Type B pancreatic cell (in vitro differentiated cells): Measurements from ENCODE around the gene NEURL1. TPM values are rescaled to one million over a fixed set of nuclear protein-coding genes. Genes with fewer than 3 reads are reported as not detected.

ENCODE experiments used
- DNase-seq: peaks from one replicate; pipeline ENCODE4 v3.0.0; 2021; ENCODE audit warnings: mixed read lengths; ENCODE audit not compliant: unreplicated experiment; ENCODE audit errors: extremely low spot score
- H3K27ac Mint-ChIP-seq: 2 replicates; pipeline ENCODE4 v1.8.0; 2021; ENCODE audit warnings: mild to moderate bottlenecking, mixed read lengths
- H3K27me3 Mint-ChIP-seq: 2 replicates; pipeline ENCODE4 v1.8.0; 2021; ENCODE audit warnings: mixed read lengths
- H3K36me3 Mint-ChIP-seq: 2 replicates; pipeline ENCODE4 v1.8.0; 2021; ENCODE audit warnings: mixed read lengths
- H3K4me1 Mint-ChIP-seq: one replicate; pipeline ENCODE4 v1.8.0; 2021; ENCODE audit warnings: mixed read lengths; ENCODE audit not compliant: unreplicated experiment
- H3K4me3 Mint-ChIP-seq: 2 replicates; pipeline ENCODE4 v1.8.0; 2021; ENCODE audit warnings: mild to moderate bottlenecking, mixed read lengths
- H3K9me3 Mint-ChIP-seq: 2 replicates; pipeline ENCODE4 v1.8.0; 2021; ENCODE audit warnings: mixed read lengths
- CTCF ChIP-seq: fragments of 200-600 bp; sonication (generic); conservative IDR thresholded peaks from 2 replicates; pipeline ENCODE4 v1.5.0; 2021; ENCODE audit warnings: antibody characterized with exemption, mild to moderate bottlenecking
- total RNA-seq: library from RNA; stranded (reverse); gene quantifications from 2 replicates; pipeline ENCODE4 v1.2.1, GENCODE V29; 2021; ENCODE audit warnings: low replicate concordance

Gene NEURL1
- total RNA-seq, 1 donor from 2014 or later: 38.3 TPM

DNA sequence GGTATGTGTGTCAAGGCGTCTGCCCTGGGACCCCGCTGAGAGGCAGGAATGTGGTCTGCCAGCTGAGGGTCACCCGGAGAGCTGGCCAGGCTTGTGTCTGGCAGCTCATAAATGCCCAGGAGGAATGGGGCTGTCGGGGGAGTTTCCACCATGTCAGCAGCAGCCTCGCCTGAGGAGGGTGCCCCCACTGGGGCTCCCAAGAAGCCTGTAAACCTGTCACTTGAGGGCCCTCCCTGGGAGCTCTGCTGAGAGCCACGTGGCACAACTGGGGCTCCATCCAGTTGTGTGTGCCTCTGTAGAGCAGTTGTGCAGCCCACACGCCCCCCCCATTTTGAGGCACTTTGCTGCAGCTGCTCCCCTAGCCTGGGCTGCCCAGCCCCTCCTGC, 70.6 kb downstream of the NEURL1 start:
- DNase-seq: no peak
- H3K27me3 Mint-ChIP-seq: peaks cover 2% of the 10 kb centered on the region
- H3K27ac Mint-ChIP-seq: no peak overlapping the region
- peaks cover 11% of the 10 kb centered on the region for H3K4me1 Mint-ChIP-seq
- no peak overlapping the region for H3K4me3 Mint-ChIP-seq
- TF ChIP-seq CTCF: no peak
- no peaks in the 10 kb centered on the region for H3K9me3 Mint-ChIP-seq
- no peaks in the 10 kb centered on the region for H3K36me3 Mint-ChIP-seq

DNA sequence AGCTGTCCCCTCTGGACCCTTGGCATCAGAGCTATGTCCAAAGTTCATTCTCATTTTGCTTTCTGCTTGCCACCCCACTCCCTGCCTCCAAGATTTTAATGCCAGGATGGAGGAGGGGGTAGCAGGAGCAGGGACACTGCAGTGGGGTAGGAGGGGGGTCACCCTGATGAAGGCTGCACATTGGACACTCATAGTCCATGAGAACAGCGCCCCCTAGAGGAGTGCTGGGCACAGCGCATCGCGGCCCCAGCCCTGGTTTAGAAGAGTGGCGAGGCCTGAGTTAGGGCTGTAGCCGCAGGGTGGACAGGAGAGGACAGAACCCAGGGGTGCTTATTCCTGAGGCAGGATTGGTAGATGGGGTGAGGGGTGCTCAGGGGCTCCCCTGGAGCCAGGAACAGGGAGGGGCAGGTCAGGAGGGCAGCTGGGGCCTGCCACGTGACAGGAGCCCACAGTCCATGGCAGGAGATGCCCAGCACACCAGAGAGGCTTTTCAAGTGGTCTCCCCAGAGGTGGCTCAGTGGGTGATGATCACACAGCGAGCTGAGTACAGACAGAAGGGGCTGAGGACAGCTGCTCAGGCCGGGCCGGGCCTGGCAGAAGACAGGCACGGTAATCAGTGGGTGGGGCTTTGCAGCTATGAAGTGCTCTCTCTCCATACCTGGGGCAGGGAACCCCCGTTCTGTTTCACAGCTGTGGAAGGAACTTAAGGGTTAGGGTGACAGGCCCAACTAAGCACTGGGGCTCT, 71.4 kb downstream of the NEURL1 start:
- Mint-ChIP-seq H3K4me3 (no peak overlapping the region), H3K36me3 (no peaks in the 10 kb centered on the region), H3K9me3 (no peaks in the 10 kb centered on the region), H3K27me3 (peaks cover 2% of the 10 kb centered on the region), H3K4me1 (peaks cover 14% of the 10 kb centered on the region), H3K27ac (peak overlapping the region; percentile 48)
- DNase-seq: no peak
- peak; percentile 79 for TF ChIP-seq CTCF

DNA sequence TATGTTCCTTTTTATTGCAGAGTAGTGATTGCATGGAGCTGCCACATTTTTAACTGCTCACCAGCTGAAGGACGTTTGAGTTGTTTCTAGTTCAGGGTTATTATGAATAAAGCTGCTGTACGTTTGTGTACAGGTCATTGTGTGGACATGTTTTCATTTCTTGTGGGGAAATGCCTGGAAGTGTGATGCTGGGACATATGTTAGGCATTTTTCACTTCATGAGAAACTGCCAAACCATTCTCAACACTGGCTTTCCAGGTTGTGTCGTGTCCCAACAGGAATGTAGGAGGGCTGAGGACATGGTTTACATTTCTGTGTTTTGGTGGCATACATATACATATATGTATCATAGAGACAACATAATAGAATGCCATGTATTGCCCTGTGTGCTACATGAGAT, 73.0 kb downstream of the NEURL1 start:
- Mint-ChIP-seq H3K9me3 (no peaks in the 10 kb centered on the region), H3K4me3 (no peak overlapping the region), H3K4me1 (peaks cover 18% of the 10 kb centered on the region), H3K36me3 (no peaks in the 10 kb centered on the region), H3K27me3 (no peaks in the 10 kb centered on the region), H3K27ac (peak overlapping the region; percentile 18)
- no peak for DNase-seq
- TF ChIP-seq CTCF: no peak

DNA sequence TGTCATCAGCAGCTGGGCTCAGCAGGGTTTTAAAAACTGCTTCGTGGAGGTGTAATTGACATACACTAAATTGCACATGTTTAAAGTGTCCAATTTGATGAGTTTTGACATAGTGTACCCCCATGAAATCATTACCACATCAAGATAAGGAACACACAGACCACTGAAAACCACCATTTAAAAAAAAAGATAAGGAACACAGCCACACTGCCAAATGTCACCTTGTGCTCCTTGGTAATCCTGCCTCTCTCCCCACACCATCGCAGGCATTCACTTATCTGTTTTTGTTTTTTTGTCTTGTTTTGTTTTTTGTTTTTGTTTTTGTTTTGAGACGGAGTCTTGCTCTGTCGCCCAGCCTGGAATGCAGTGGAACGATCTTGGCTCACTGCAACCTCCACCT, 75.0 kb downstream of the NEURL1 start:
- no peak overlapping the region for H3K4me3 Mint-ChIP-seq
- H3K27me3 Mint-ChIP-seq: no peaks in the 10 kb centered on the region
- H3K36me3 Mint-ChIP-seq: no peaks in the 10 kb centered on the region
- no peak for TF ChIP-seq CTCF
- peaks cover 29% of the 10 kb centered on the region for H3K4me1 Mint-ChIP-seq
- DNase-seq: no peak
- H3K9me3 Mint-ChIP-seq: no peaks in the 10 kb centered on the region
- H3K27ac Mint-ChIP-seq: peak overlapping the region; percentile 79

DNA sequence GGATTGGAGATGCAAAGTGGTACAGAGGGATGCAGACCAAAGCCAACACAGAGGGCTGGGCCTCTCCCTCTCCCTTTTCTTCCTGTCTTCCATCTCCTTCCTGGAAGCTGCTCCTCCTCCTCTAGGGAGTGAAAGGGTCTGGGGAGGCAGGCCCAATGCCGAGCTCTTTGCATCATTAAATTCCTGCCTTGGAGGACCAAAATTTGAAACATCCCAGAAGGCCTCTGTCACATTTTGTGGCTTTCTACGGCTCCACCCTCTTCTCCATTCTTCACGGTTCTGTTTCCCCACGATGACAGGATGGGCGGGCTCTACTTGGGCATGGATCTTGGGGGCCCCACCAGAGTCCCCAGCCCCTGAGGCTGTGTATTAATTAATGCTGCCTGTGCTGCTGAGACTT, 76.4 kb downstream of the NEURL1 start:
- Mint-ChIP-seq H3K9me3 (no peaks in the 10 kb centered on the region), H3K36me3 (no peaks in the 10 kb centered on the region), H3K4me3 (no peak overlapping the region), H3K27ac (peak overlapping the region; percentile 79), H3K27me3 (no peaks in the 10 kb centered on the region), H3K4me1 (peaks cover 32% of the 10 kb centered on the region)
- no peak for DNase-seq
- TF ChIP-seq CTCF: no peak
